ENCODE data around the gene RIMBP2.

Gene RIMBP2

GRCh38 chr12:130478786-130479185, 237.3 kb downstream of the RIMBP2 start:
- in situ Hi-C loops (cut with HindIII; ENCODE audit: low sequenced_read_pairs), result no loop called here

DNA sequence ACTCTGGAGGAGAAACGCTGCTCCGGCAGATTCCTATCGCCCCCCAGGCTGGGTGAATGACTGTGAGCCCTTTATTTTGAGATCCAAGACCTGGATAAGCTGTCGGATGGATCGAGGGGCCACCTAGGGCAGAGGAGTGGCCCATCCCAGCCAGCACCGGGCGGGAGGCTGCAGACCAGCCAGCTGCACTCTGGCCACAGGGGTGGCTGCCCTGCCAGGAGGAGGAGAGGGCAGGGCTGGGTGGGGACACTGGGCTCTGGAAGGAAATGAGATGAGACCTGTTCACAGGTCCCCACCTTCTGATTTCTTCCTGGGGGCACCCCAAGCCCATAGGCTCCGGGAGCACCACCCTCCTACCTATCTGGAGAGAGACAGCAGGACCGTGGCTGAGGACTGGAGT, 238.4 kb downstream of the RIMBP2 start:
- in situ Hi-C loops (cut with HindIII; ENCODE audit: low sequenced_read_pairs), result no loop called here

DNA sequence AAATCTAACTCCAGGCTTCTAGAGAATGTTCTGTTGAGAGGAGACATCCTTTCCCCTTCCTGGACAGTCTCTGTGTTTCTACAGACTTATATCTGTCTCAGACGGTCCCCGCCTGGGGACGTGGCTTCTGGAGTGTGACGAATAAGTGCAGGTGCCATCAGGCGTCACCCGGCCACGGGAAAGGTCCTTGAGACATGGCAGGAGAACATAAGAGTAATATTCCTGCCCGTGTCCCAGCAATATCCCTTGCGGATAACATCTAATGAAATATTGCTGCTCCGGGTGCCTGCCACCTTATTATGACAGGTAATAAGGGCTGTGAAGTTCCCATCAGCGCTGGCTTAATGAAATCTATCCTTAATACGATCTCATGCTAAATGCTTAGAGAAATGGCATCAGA, 238.8 kb downstream of the RIMBP2 start:
- in situ Hi-C loops (cut with HindIII; ENCODE audit: low sequenced_read_pairs), result no loop called here

DNA sequence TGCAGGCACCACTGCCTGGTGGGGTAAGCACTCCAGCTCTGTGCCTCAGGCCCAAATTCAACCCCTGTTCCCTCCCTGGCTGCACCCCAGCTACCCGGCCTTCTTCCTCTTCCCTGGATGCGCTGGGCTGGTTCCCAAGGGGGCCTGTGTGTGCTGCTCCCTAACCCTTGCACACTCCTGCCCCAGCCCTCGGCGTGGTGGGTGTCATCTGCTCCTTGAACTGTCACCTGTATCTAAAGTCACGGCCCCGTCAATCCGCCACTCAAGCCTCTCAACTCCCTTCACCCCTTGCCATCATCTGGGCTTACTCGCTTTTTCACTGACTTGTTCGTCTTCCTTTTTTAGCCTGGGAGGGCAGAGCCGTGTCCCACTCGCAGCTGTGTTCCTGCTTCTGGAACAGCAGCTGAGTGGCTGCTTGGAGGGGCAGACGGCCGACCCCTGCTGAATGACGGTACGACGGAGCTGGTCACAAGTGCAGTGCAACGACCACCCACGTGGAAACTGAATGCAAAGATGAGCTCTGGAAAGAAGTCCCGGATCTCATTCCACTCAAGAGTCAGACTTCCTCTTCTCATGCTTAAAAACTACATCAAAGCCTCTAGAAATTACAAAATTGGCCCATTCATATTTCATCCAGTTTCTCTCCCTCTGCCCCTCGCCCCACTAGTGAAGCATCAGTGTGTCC, 239.5 kb downstream of the RIMBP2 start:
- in situ Hi-C loops (cut with HindIII; ENCODE audit: low sequenced_read_pairs), result no loop called here

GRCh38 chr12:130474599-130475269, 241.4 kb downstream of the RIMBP2 start:
- in situ Hi-C loops (cut with HindIII; ENCODE audit: low sequenced_read_pairs), result no loop called here

GRCh38 chr12:130473266-130473665, 242.8 kb downstream of the RIMBP2 start:
- in situ Hi-C loops (cut with HindIII; ENCODE audit: low sequenced_read_pairs), result no loop called here

GRCh38 chr12:130470969-130471368, 245.1 kb downstream of the RIMBP2 start:
- in situ Hi-C loops (cut with HindIII; ENCODE audit: low sequenced_read_pairs), result no loop called here

- in situ Hi-C loops (cut with HindIII; ENCODE audit: low sequenced_read_pairs), result no loop called here
These were observed 246.5 kb downstream of the RIMBP2 start for GRCh38 chr12:130469552-130469951.

DNA sequence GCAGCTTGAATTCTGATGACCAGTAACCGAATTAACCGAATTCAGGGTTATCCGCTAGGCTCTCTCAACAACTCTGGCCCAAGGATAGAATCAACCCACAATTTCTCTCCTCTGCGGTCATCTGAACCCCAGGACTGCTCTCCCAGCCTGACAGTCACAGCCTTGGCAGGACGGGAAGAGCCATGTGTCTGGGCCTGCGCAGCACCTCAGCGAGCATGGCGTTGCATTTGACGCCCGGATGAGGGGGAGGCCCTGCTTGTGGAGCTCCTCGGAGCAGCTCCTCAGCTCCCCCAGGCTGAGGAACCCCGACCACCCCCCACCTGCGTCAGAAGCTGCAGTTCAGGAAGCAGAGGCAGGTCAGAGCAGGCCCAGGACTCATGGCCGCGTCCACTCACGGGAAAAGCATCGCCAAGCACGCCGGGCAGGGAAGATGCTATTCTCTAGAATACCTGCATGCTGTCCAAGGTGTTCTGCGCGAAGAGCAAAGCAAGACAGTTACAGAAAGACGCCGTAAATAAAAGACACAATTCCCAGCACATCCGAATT, 247.3 kb downstream of the RIMBP2 start:
- in situ Hi-C loops (cut with HindIII; ENCODE audit: low sequenced_read_pairs), result no loop called here

GRCh38 chr12:130468186-130468585, 247.9 kb downstream of the RIMBP2 start:
- in situ Hi-C loops (cut with HindIII; ENCODE audit: low sequenced_read_pairs), result no loop called here

DNA sequence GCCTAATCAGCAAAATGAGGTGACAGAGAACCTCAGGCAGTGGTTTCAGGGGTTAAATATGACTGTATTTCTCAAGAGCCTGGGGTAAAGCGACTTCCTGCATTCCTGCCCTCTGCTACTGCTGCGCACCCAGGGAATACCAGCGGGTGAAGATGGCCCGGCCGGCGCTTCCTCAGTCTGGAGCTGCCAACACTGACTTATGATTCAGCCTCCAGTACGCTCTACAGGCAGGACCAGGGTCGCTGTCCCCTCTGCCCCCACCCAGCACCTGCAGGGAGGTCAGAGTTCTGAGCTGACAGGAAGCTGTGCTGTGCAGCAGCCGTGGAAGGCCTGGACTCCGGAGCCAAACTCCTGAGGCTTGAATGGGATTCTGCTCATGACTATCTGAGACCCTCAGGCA, 250.5 kb downstream of the RIMBP2 start:
- in situ Hi-C loops (cut with HindIII; ENCODE audit: low sequenced_read_pairs), result no loop called here

- in situ Hi-C loops (cut with HindIII; ENCODE audit: low sequenced_read_pairs), result no loop called here
These were observed 251.1 kb downstream of the RIMBP2 start for GRCh38 chr12:130465046-130465445.

DNA sequence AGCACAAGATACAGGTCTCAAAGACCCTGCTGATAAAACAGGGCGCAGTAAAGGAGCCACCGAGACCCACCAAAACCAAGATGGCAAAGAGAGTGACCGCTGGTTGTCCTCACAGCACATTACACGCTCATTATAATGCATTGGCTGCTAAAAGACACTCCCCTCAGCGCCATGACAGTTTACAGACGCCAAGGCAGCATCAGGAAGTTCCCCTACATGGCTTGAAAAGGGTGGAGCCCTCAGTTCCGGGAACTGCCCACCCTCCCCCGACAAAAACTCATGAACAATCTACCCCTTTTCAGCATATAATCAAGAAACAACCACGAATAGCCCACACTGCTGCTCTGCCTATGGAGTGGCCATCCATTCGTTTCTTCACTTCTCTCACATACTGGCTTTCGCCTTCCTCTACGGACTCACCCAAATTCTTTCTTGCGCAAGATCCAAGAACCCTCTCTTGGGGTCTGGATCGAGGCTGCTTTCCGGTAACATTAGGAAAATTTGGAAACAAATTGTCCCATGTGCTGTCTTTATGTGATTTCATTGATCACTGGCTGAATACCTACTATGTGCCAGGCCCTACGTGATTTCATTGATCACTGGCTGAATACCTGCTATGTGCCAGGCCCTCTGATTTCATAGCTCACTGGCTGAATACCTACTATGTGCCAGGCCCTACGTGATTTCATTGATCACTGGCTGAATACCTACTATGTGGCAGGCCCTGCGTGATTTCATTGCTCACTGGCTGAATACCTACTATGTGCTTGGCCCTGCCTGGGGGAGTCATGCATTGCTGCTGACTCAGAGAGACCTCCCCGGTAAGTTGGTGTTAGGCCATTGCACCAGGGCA, 252.1 kb downstream of the RIMBP2 start:
- in situ Hi-C loops (cut with HindIII; ENCODE audit: low sequenced_read_pairs), result no loop called here

GRCh38 chr12:130463275-130463658, 252.8 kb downstream of the RIMBP2 start:
- in situ Hi-C loops (cut with HindIII; ENCODE audit: low sequenced_read_pairs), result no loop called here

DNA sequence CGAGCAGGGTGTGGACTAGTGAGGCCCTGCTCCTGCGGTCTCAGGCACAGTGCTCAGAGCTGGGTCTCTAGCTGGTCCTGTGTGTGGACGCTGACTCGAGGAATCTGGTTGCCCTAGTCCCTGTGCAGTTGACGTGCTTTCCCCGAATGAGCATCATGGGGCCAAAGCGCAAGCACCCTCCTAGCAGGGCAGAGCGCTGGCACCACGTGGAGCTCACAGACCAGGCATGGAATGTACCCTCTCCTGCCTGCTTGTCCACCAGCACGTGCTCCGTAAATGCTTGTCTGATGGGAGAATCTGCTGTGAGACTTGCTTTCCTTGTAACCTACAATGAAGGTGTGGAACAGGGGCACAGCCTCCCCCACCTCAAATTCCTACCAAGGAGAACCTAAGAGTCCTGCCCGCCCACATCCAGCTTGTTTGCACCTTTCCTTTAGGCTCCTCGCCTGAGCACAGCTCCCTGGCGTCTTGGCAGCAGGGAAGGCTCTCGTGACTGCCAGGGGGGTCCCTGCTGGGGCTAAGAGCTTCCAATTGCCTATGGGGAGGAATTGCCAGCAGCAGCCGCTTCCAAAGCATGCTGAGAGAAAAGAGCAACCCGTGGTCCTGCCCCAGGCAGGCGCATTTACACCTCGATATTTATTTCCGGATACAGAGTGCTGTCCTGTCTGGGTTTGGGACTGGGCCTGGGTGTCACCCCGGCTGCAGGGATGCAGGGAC, 253.4 kb downstream of the RIMBP2 start:
- in situ Hi-C loops (cut with HindIII; ENCODE audit: low sequenced_read_pairs), result no loop called here

- in situ Hi-C loops (cut with HindIII; ENCODE audit: low sequenced_read_pairs), result no loop called here
These were observed 254.1 kb downstream of the RIMBP2 start for GRCh38 chr12:130461839-130462557.

GRCh38 chr12:130461447-130461815, 254.7 kb downstream of the RIMBP2 start:
- in situ Hi-C loops (cut with HindIII; ENCODE audit: low sequenced_read_pairs), result no loop called here

DNA sequence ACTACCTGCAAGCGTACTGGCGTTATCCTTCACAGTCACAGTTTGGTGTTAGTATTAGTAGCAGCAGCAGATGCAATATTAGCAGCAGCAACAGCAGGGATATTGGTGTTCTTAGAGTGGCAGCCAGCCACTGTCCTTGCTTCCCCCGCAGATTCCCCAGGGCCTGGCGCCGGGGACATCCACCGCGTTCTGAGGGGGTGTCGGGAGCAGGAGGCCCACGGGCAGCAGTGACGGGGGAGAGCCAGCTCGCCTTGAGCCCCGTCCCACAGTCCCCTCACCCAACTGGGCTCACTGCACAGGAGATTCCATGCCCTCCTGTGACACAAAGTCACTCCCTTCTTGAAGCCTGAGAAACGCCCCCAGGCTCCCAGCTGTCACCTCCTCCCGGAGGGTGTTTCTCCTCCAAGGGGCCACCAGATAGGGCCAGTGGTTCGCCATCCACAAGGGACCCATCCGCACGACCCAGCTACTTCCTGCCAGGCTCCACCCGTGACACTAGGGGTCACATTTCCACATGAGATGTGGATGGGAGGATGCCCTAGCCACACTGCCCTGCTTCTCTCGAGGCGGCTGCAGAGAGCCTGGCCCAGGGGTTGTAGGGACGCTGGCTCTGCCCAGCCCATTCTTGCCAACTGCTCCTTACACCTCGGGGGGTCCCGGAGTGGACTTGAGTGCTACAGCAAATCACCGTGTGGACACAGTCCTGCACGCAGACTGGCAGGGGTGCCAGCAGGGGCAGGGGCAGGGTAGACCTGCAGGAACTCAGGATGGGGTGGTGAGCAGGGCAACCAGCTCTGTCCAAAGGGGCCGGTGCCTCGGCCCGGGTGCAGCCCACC, 255.3 kb downstream of the RIMBP2 start:
- in situ Hi-C loops (cut with HindIII; ENCODE audit: low sequenced_read_pairs), result no loop called here

DNA sequence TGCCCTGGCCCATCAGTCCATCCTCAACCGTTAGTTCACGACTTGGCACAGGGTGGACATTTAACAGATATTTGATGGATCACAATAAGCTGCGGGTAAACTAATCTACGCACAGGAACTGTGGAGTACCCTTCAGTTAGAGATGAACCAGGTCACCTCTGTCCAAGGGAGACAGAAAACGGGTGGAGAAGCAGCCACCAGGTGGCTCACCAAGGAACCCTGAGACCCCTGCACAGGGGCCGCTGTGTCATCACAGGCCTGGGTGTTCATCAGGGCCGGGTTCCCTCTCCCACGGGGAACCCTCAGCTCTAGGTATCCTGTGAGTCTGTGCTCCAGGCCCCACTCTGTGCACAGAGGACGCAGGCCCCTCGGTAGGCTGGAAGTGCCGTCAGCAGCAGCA, 256.2 kb downstream of the RIMBP2 start:
- in situ Hi-C loops (cut with HindIII; ENCODE audit: low sequenced_read_pairs), result no loop called here
